T follicular helper cell (primary cell): Measurements from ENCODE around the gene JAGN1.
"Not testable (repeated sequence)": the region's sequence is repeated elsewhere in the genome, so short reads cannot be mapped to it uniquely, and the experiment has no call there.

Source experiments
- DNase-seq: peaks from one replicate; pipeline ENCODE4 v3.0.0-alpha.2; 2020; ENCODE audit warnings: low read depth

The JAGN1 gene

GRCh38 chr3:9866639-9867038 is 23.8 kb upstream of the JAGN1 start:
- DNase-seq: no peak

- no peak for DNase-seq
These were observed 23.3 kb upstream of the JAGN1 start for GRCh38 chr3:9867106-9867505.

- DNase-seq: no peak
These were observed 20.5 kb upstream of the JAGN1 start for GRCh38 chr3:9869955-9870354.

GRCh38 chr3:9870978-9871377 is 19.4 kb upstream of the JAGN1 start:
- no peak for DNase-seq

- DNase-seq: not testable (repeated sequence)
These were observed 18.3 kb upstream of the JAGN1 start for GRCh38 chr3:9872067-9872466.

- DNase-seq: no peak
These were observed 15.0 kb upstream of the JAGN1 start for GRCh38 chr3:9875448-9875847.

- not testable (repeated sequence) for DNase-seq
These were observed 14.2 kb upstream of the JAGN1 start for GRCh38 chr3:9876255-9876654.

GRCh38 chr3:9876991-9877390 is 13.4 kb upstream of the JAGN1 start:
- DNase-seq: no peak

- no peak for DNase-seq
These were observed 11.7 kb upstream of the JAGN1 start for GRCh38 chr3:9878700-9879099.

GRCh38 chr3:9879830-9880549 is 10.4 kb upstream of the JAGN1 start, which contains the start of gene CIDEC:
CIDEC (minus strand) TSS chr3:9880253; CDS start chr3:9878486, 1,767 bp downstream.
- no peak for DNase-seq

- DNase-seq: no peak
These were observed 9.0 kb upstream of the JAGN1 start for GRCh38 chr3:9881441-9881840.

GRCh38 chr3:9883706-9884554 is 6.5 kb upstream of the JAGN1 start:
- no peak for DNase-seq

- DNase-seq: no peak
These were observed 5.8 kb upstream of the JAGN1 start for GRCh38 chr3:9884555-9885165.

GRCh38 chr3:9886328-9886727 is 4.1 kb upstream of the JAGN1 start:
- DNase-seq: no peak

GRCh38 chr3:9887480-9887879 is 2.9 kb upstream of the JAGN1 start:
- no peak for DNase-seq

- DNase-seq: no peak
These were observed 1.9 kb upstream of the JAGN1 start for GRCh38 chr3:9888540-9888939.

GRCh38 chr3:9889405-9889804 is 1.0 kb upstream of the JAGN1 start:
- no peak for DNase-seq

GRCh38 chr3:9891072-9891622 is 737 bp downstream of the JAGN1 start:
- no peak for DNase-seq

- DNase-seq: no peak
These were observed 3.3 kb downstream of the JAGN1 start for GRCh38 chr3:9893739-9894138.

GRCh38 chr3:9895715-9896114 is 5.3 kb downstream of the JAGN1 start:
- DNase-seq: not testable (repeated sequence)

GRCh38 chr3:9896755-9897407 is 6.5 kb downstream of the JAGN1 start:
- not testable (repeated sequence) for DNase-seq
